MM.1S (cell line): ENCODE results near the gene PRSS27.
A peak's percentile ranks its signal among the peaks of the same experiment; 100 is the strongest.
"Not testable (repeated sequence)": the region's sequence is repeated elsewhere in the genome, so short reads cannot be mapped to it uniquely, and the experiment has no call there.

Experiments
- DNase-seq: peaks from one replicate; pipeline ENCODE4 v3.0.0-alpha.2; 2015
- H2AFZ ChIP-seq: fragments of 300-600 bp; sonication (generic); 2 replicates; pipeline ENCODE4 v1.6.0; 2016; ENCODE audit warnings: antibody characterized with exemption, low read length
- H3F3A ChIP-seq: fragments of 300-600 bp; sonication (generic); 2 replicates; pipeline ENCODE4 v1.6.1; 2016; ENCODE audit warnings: mild to moderate bottlenecking, antibody characterized with exemption, low read length, moderate library complexity, mixed read lengths; ENCODE audit not compliant: insufficient read depth
- H3K27ac ChIP-seq: fragments of 300-600 bp; sonication (generic); 2 replicates; pipeline ENCODE4 v1.5.1; 2016; ENCODE audit warnings: mild to moderate bottlenecking, low read length
- H3K27me3 ChIP-seq: fragments of 300-600 bp; sonication (generic); replicated peaks from 2 replicates; pipeline ENCODE4 v1.6.0; 2016; ENCODE audit warnings: low read length; ENCODE audit not compliant: insufficient read depth
- H3K36me3 ChIP-seq: fragments of 300-600 bp; sonication (generic); replicated peaks from 2 replicates; pipeline ENCODE4 v1.6.1; 2016; ENCODE audit warnings: mild to moderate bottlenecking, low read length, mixed read lengths; ENCODE audit not compliant: insufficient read depth
- H3K4me1 ChIP-seq: fragments of 300-600 bp; sonication (generic); 2 replicates; pipeline ENCODE4 v1.6.1; 2016; ENCODE audit warnings: low read length, mixed read lengths
- H3K4me2 ChIP-seq: fragments of 300-600 bp; sonication (generic); 2 replicates; pipeline ENCODE4 v1.6.0; 2016; ENCODE audit warnings: low read depth, low read length
- H3K4me3 ChIP-seq: fragments of 300-600 bp; sonication (generic); 2 replicates; pipeline ENCODE4 v1.5.1; 2016; ENCODE audit warnings: low read length, mixed read lengths
- H3K79me2 ChIP-seq: fragments of 300-600 bp; sonication (generic); 2 replicates; pipeline ENCODE4 v1.6.1; 2016; ENCODE audit warnings: mixed run types, low read length, mixed read lengths
- H3K9ac ChIP-seq: fragments of 300-600 bp; sonication (generic); 2 replicates; pipeline ENCODE4 v1.6.1; 2016; ENCODE audit warnings: low read length, mixed read lengths
- H3K9me2 ChIP-seq: fragments of 300-600 bp; sonication (generic); replicated peaks from 2 replicates; pipeline ENCODE4 v1.6.1; 2016; ENCODE audit warnings: mild to moderate bottlenecking, low read length, mixed read lengths; ENCODE audit not compliant: insufficient read depth
- H3K9me3 ChIP-seq: fragments of 300-600 bp; sonication (generic); replicated peaks from 2 replicates; pipeline ENCODE4 v1.6.1; 2016; ENCODE audit warnings: mild to moderate bottlenecking, low read length, mixed read lengths; ENCODE audit not compliant: insufficient read depth
- H4K20me1 ChIP-seq: fragments of 300-600 bp; sonication (generic); 2 replicates; pipeline ENCODE4 v1.6.1; 2016; ENCODE audit warnings: mild to moderate bottlenecking, low read length, moderate library complexity, mixed read lengths; ENCODE audit not compliant: insufficient read depth
- CTCF ChIP-seq: fragments of 300-600 bp; sonication (generic); IDR thresholded peaks from 2 replicates; pipeline ENCODE4 v1.5.1; 2016; ENCODE audit warnings: antibody characterized with exemption, low read length, mixed read lengths
- EZH2 ChIP-seq: fragments of 300-600 bp; sonication (generic); optimal IDR thresholded peaks from 2 replicates; pipeline ENCODE3; 2017; ENCODE audit warnings: low read depth, mild to moderate bottlenecking, antibody characterized with exemption, low read length, mixed read lengths
- EZH2phosphoT487 ChIP-seq: fragments of 300-600 bp; sonication (generic); IDR thresholded peaks from 2 replicates; pipeline ENCODE4 v1.6.1; 2018; ENCODE audit warnings: antibody characterized with exemption, low read length

Gene PRSS27

DNA sequence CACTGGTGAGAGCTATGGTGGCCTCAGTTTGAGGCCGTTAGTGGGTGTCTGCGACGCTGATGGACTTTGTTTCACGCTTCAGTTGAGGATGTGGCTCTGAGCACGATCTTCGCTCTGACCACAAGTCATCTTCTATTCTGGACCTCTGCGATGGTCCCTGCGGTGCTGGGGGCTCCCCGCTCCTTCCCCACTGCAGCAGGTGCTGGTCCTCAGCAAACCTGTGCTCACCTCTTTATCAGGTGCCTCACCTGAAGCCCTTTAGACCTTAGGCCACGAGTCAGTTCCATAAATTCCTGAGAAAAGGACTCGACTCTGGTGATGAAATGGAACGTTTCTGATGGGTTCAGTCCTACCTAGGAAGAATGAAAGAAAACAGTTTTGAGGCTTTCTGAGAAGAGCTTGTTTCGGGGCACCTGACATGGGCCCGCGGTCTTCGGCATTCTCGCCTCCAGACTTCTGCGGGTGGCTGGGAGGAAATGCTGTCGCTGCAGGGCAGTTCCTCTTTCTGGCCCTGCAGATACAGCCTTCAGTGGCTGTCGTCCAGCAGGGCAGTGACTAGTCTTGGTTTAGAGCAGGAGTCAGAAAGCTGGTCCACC, 33.0 kb downstream of the PRSS27 start:
- Histone ChIP-seq H2AFZ (no peak overlapping the region), H3K36me3 (no peaks in the 10 kb centered on the region; the same call in 1 of the 2 replicates), H3K9me2 (no peaks in the 10 kb centered on the region), H3K4me3 (peak overlapping the region; percentile 46), H3K4me2 (peak overlapping the region; percentile 95), H3K27me3 (no peaks in the 10 kb centered on the region), H3K9ac (peak overlapping the region; percentile 57), H3K4me1 (peaks cover 7% of the 10 kb centered on the region), H3K79me2 (peaks cover 62% of the 10 kb centered on the region), H3F3A (peaks cover 21% of the 10 kb centered on the region), H4K20me1 (no peaks in the 10 kb centered on the region), H3K27ac (peak overlapping the region; percentile 92), H3K9me3 (no peaks in the 10 kb centered on the region)
- peak; percentile 86 for DNase-seq
- TF ChIP-seq EZH2phosphoT487 (no peak), EZH2 (no peak), CTCF (no peak)

DNA sequence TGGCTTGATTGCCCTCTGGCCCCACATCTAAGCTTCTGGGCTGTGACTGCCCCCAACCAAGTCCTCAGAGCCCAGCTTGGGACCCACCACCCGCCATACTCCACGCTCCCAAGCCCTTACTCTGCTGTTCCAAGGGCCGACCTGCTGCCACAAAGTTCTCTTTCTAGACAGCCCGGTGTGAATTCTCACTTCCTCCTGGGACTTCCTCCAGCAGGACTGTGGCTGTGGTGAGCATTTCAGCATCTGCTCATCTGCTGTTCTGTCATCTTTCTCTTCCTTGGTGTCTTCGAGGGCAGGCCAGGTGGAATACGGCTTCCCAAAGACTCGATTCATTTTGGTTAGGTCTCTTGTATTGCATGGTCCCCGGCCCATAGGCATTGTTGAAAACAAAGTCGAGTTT, 33.9 kb downstream of the PRSS27 start:
- H3K9ac ChIP-seq, H3K9me3 ChIP-seq, H3K4me1 ChIP-seq, H4K20me1 ChIP-seq, H3K27me3 ChIP-seq, H3K4me2 ChIP-seq, H3K9me2 ChIP-seq, DNase-seq, H3K36me3 ChIP-seq, H3K4me3 ChIP-seq, H2AFZ ChIP-seq: not testable (repeated sequence)
- Histone ChIP-seq H3K27ac (peak overlapping the region; percentile 39; the same call in 1 of the 2 replicates), H3K79me2 (peaks cover 60% of the 10 kb centered on the region), H3F3A (peaks cover 21% of the 10 kb centered on the region)

GRCh38 chr16:2683041-2683440, 37.0 kb downstream of the PRSS27 start:
- H3K9me3 ChIP-seq, H3K9me2 ChIP-seq, H3K36me3 ChIP-seq, DNase-seq, H3K4me1 ChIP-seq, H3K27me3 ChIP-seq, H2AFZ ChIP-seq, H4K20me1 ChIP-seq: not testable (repeated sequence)
- peak overlapping the region; percentile 88 for H3K9ac ChIP-seq
- peaks cover 41% of the 10 kb centered on the region for H3K79me2 ChIP-seq
- peak overlapping the region; percentile 92 for H3K4me3 ChIP-seq
- peak overlapping the region; percentile 27; the same call in 1 of the 2 replicates for H3K4me2 ChIP-seq
- H3F3A ChIP-seq, result peaks cover 21% of the 10 kb centered on the region
- peak overlapping the region; percentile 47; the same call in 1 of the 2 replicates for H3K27ac ChIP-seq

DNA sequence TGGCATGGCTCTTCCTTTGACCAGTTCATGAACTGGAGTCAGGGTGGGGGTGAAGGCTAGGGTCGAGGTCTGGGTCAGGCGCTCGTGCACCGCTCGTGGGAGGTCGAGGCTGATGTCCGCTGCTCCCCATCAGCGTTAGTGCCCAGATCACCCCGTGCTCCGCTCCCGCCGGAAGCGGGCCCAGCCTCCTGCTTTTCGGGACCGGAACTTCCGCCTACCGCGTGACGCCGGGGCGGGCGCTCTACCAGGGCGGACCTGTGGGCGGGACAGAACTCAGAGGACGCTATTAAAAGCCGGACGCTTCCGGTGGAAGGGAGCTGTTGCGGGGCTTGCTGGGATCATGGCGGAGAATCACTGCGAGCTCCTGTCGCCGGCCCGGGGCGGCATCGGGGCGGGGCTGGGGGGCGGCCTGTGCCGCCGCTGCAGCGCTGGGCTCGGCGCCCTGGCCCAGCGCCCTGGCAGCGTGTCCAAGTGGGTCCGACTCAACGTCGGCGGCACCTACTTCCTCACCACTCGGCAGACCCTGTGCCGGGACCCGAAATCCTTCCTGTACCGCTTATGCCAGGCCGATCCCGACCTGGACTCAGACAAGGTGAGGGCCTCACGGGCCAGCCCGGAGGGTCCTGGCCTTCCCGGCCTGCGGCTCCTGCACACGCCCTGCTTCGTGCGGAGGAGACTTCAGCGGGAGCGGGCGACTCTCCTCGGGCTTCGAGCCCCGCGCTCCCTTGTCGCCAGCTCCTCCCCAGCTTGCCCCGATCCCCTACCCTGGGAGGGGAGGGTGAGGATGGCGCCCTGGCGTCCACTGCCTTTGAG, 37.6 kb downstream of the PRSS27 start, which contains the start of gene KCTD5:
Gene KCTD5, plus strand, starts transcription at position 315 of the 813 bp plus-strand sequence. Its CDS starts 26 bp downstream, at position 341.
- H3K79me2 ChIP-seq, result peaks cover 35% of the 10 kb centered on the region
- peak within 1 kb of the TSS; percentile 92 for H3K4me2 ChIP-seq
- TF ChIP-seq EZH2phosphoT487 (no peak), EZH2 (no peak), CTCF (no peak)
- no peaks in the 10 kb centered on the region for H4K20me1 ChIP-seq
- H3K27ac ChIP-seq, result peak within 1 kb of the TSS; percentile 47; the same call in 1 of the 2 replicates
- no peaks in the 10 kb centered on the region for H3K9me3 ChIP-seq
- peaks cover 1% of the 10 kb centered on the region for H3K4me1 ChIP-seq
- no peaks in the 10 kb centered on the region for H3K9me2 ChIP-seq
- H2AFZ ChIP-seq, result peak within 1 kb of the TSS; percentile 92
- H3F3A ChIP-seq, result peaks cover 16% of the 10 kb centered on the region
- H3K9ac ChIP-seq, result peak within 1 kb of the TSS; percentile 88
- no peaks in the 10 kb centered on the region for H3K36me3 ChIP-seq
- no peaks in the 10 kb centered on the region for H3K27me3 ChIP-seq
- peak; percentile 96 for DNase-seq
- peak within 1 kb of the TSS; percentile 92 for H3K4me3 ChIP-seq

- H3F3A ChIP-seq, H3K36me3 ChIP-seq, H3K9ac ChIP-seq, DNase-seq, H3K4me1 ChIP-seq, H3K9me3 ChIP-seq, H3K9me2 ChIP-seq, H3K4me2 ChIP-seq, H4K20me1 ChIP-seq, H3K4me3 ChIP-seq, H3K27ac ChIP-seq, H2AFZ ChIP-seq, H3K27me3 ChIP-seq: not testable (repeated sequence)
- peaks cover 34% of the 10 kb centered on the region for H3K79me2 ChIP-seq
Measured at GRCh38 chr16:2680360-2680759, 39.7 kb downstream of the PRSS27 start.

DNA sequence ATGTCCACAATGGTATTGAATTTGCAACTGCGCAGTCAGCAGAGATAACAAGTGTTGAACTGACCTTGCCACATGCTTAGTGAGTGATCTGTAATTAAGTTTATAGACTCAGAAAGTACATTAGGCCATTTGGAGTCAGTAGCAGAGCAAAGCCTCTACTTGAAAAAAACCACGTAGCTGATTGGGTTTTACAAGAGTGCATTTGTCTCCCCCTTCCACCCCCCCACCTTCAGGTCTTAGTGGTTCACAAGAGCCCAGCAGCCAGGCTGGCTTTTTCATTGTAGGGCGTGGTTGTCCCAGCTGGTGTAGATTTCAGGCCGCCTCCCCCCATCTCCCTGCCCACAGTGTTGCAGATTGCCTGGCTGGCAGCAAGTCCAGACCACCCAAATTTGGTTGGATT, 40.1 kb downstream of the PRSS27 start:
- H3K27ac ChIP-seq, DNase-seq, H3F3A ChIP-seq, H3K27me3 ChIP-seq, H3K4me1 ChIP-seq, H3K4me3 ChIP-seq, H3K36me3 ChIP-seq, H2AFZ ChIP-seq, H3K9me2 ChIP-seq, H3K9me3 ChIP-seq, H4K20me1 ChIP-seq, H3K4me2 ChIP-seq, H3K9ac ChIP-seq: not testable (repeated sequence)
- H3K79me2 ChIP-seq, result peaks cover 33% of the 10 kb centered on the region
